SK-N-SH (cell line): ENCODE measurements around the gene PALM. TPM values are rescaled to one million over a fixed set of nuclear protein-coding genes. Genes with fewer than 3 reads are reported as not detected.

ENCODE experiments used
- CTCF ChIA-PET: fragments of 300-600, 350-600 bp; formaldehyde crosslinking; extraction: SDS; loops from one replicate; lab custom pipeline; 2021; lab: Yijun Ruan, JAX
- POLR2A ChIA-PET: fragments of 350-600 bp; sonication (Branson Sonifier 250); formaldehyde crosslinking; extraction: SDS; loops from one replicate; lab custom pipeline; 2020; ENCODE audit warnings: antibody characterized with exemption, inconsistent platforms; lab: Yijun Ruan, JAX
- DNase-seq: peaks from one replicate; pipeline ENCODE4 v3.0.0; 2012
- H2AFZ ChIP-seq: fragments of 200-600 bp; sonication (generic); 2 replicates; pipeline ENCODE4 v1.8.1; 2016; ENCODE audit warnings: antibody characterized with exemption, mild to moderate bottlenecking, low read depth
- H3F3A ChIP-seq: fragments of 200-600 bp; sonication (generic); replicated peaks from 2 replicates; pipeline ENCODE3; 2016; ENCODE audit warnings: antibody characterized with exemption, mild to moderate bottlenecking; ENCODE audit not compliant: insufficient read depth
- H3K27ac ChIP-seq, 2 experiments: fragments of 200-500 bp in 1 of 2; fragments of 200-600 bp in 1 of 2; sonication (Bioruptor generic) in 1 of 2; sonication (generic), shearing (Covaris generic) in 1 of 2; 2 replicates each; pipeline versions ENCODE4 v1.5.1 to v1.6.1; 2014 to 2016; ENCODE audit warnings: low read depth in 2 of 2, inconsistent platforms in 1 of 2, low read length in 1 of 2, mild to moderate bottlenecking in 1 of 2, mixed read lengths in 1 of 2
- H3K27me3 ChIP-seq: fragments of 200-600 bp; sonication (generic), shearing (Covaris generic); 2 replicates; pipeline ENCODE4 v1.6.1; 2016; ENCODE audit warnings: mixed run types; ENCODE audit not compliant: insufficient read depth
- H3K36me3 ChIP-seq, 2 experiments: fragments of 200-500 bp in 1 of 2; fragments of 200-600 bp in 1 of 2; sonication (Bioruptor generic) in 1 of 2; sonication (generic) in 1 of 2; replicated peaks in 1 of 2; 2 replicates each; pipeline versions ENCODE3 to v1.5.1; 2014 to 2016; ENCODE audit warnings: low read length in 1 of 2, mild to moderate bottlenecking in 1 of 2; ENCODE audit not compliant: insufficient read depth in 2 of 2, control insufficient read depth in 1 of 2
- H3K4me1 ChIP-seq, 2 experiments: fragments of 200-500 bp in 1 of 2; fragments of 200-600 bp in 1 of 2; sonication (Bioruptor generic) in 1 of 2; sonication (generic), shearing (Covaris generic) in 1 of 2; 2 replicates each; pipeline versions ENCODE4 v1.5.1 to v1.6.1; 2014 to 2016; ENCODE audit warnings: low read depth in 1 of 2, low read length in 1 of 2, mixed run types in 1 of 2; ENCODE audit not compliant: insufficient read depth in 2 of 2, control insufficient read depth in 1 of 2
- H3K4me2 ChIP-seq: fragments of 200-600 bp; sonication (generic), shearing (Covaris generic); 2 replicates; pipeline ENCODE4 v1.6.1; 2017; ENCODE audit warnings: mixed run types
- H3K4me3 ChIP-seq, 2 experiments: fragments of 200-500 bp in 1 of 2; fragments of 200-600 bp in 1 of 2; sonication (Bioruptor generic) in 1 of 2; sonication (generic), shearing (Covaris generic) in 1 of 2; 2 replicates each; pipeline versions ENCODE4 v1.5.1 to v1.8.1; 2014 to 2016; ENCODE audit warnings: low read depth in 2 of 2, inconsistent platforms in 1 of 2, low read length in 1 of 2, mild to moderate bottlenecking in 1 of 2, mixed read lengths in 1 of 2, moderate library complexity in 1 of 2
- H3K79me2 ChIP-seq: fragments of 200-600 bp; sonication (generic); 2 replicates; pipeline ENCODE4 v1.8.1; 2017; ENCODE audit warnings: mild to moderate bottlenecking; ENCODE audit not compliant: insufficient read depth
- H3K9ac ChIP-seq: fragments of 200-600 bp; sonication (generic); 2 replicates; pipeline ENCODE4 v1.6.1; 2017; ENCODE audit warnings: mixed run types
- H3K9me2 ChIP-seq: fragments of 200-600 bp; sonication (generic); 2 replicates; pipeline ENCODE4 v1.6.1; 2017; ENCODE audit warnings: mixed run types
- H3K9me3 ChIP-seq: fragments of 200-600 bp; sonication (generic); 2 replicates; pipeline ENCODE4 v1.6.1; 2017; ENCODE audit warnings: mixed run types, mild to moderate bottlenecking, moderate library complexity
- H4K20me1 ChIP-seq: fragments of 200-600 bp; sonication (generic); 2 replicates; pipeline ENCODE4 v1.6.1; 2017; ENCODE audit warnings: mild to moderate bottlenecking, mixed run types; ENCODE audit not compliant: insufficient read depth
- CHD2 ChIP-seq: fragments of 150-350 bp; IDR thresholded peaks from 2 replicates; pipeline ENCODE4 v1.6.1; 2018; ENCODE audit warnings: low read length; ENCODE audit not compliant: partially characterized antibody
- ELF1 ChIP-seq: IDR thresholded peaks from 2 replicates; pipeline ENCODE4 v1.4.0; 2012
- EP300 ChIP-seq, 2 experiments: IDR thresholded peaks; 2 replicates each; pipeline versions ENCODE4 v1.4.0 to v1.6.1; 2012; ENCODE audit warnings: borderline replicate concordance in 1 of 2, low read depth in 1 of 2, low read length in 1 of 2
- FOSL2 ChIP-seq: IDR thresholded peaks from 2 replicates; pipeline ENCODE4 v1.4.0; 2012; ENCODE audit warnings: low read depth, mild to moderate bottlenecking, moderate library complexity, borderline replicate concordance
- FOXM1 ChIP-seq: IDR thresholded peaks from 2 replicates; pipeline ENCODE4 v1.4.0; 2012; ENCODE audit warnings: low read depth, mild to moderate bottlenecking
- GABPA ChIP-seq: IDR thresholded peaks from 2 replicates; pipeline ENCODE4 v1.4.0; 2012; ENCODE audit warnings: low read depth, mild to moderate bottlenecking
- JUND ChIP-seq: IDR thresholded peaks from 2 replicates; pipeline ENCODE4 v1.4.0; 2012
- MEF2A ChIP-seq: IDR thresholded peaks from 2 replicates; pipeline ENCODE4 v1.4.0; 2012; ENCODE audit warnings: low read depth, borderline replicate concordance
- NRF1 ChIP-seq: IDR thresholded peaks from 2 replicates; pipeline ENCODE4 v1.6.1; 2012; ENCODE audit warnings: low read depth, mild to moderate bottlenecking, low read length
- PBX3 ChIP-seq: IDR thresholded peaks from 2 replicates; pipeline ENCODE4; 2012
- POLR2AphosphoS5 ChIP-seq: IDR thresholded peaks from 2 replicates; pipeline ENCODE4 v1.6.1; 2012; ENCODE audit warnings: low read depth, low read length
- RAD21 ChIP-seq: IDR thresholded peaks from 2 replicates; pipeline ENCODE4 v1.6.1; 2012; ENCODE audit warnings: mild to moderate bottlenecking, low read length
- RCOR1 ChIP-seq: fragments of 150-350 bp; IDR thresholded peaks from 2 replicates; pipeline ENCODE4 v1.6.1; 2017; ENCODE audit warnings: antibody characterized with exemption, low read length
- REST ChIP-seq: IDR thresholded peaks from 2 replicates; pipeline ENCODE4 v1.6.1; 2012; ENCODE audit warnings: mild to moderate bottlenecking, low read depth, low read length, moderate library complexity
- RXRA ChIP-seq: IDR thresholded peaks from 2 replicates; pipeline ENCODE4 v1.4.0; 2012; ENCODE audit warnings: low read depth, mild to moderate bottlenecking, borderline replicate concordance
- SIN3A ChIP-seq: IDR thresholded peaks from 2 replicates; pipeline ENCODE4 v1.6.1; 2012; ENCODE audit warnings: low read depth, mild to moderate bottlenecking, low read length, moderate library complexity, borderline replicate concordance
- SMC3 ChIP-seq: IDR thresholded peaks from 2 replicates; pipeline ENCODE4 v1.6.1; 2012; ENCODE audit warnings: low read depth, low read length, improper control_type of control experiment
- TAF1 ChIP-seq: IDR thresholded peaks from 2 replicates; pipeline ENCODE4 v1.6.1; 2012; ENCODE audit warnings: low read depth, mild to moderate bottlenecking, low read length, moderate library complexity, borderline replicate concordance
- YY1 ChIP-seq: IDR thresholded peaks from 2 replicates; pipeline ENCODE4 v1.4.0; 2012; ENCODE audit warnings: low read depth, mild to moderate bottlenecking
- WGBS: methylation state at CpG from one replicate; pipeline ENCODE4 v1.1.6; 2017; ENCODE audit warnings: low lambda C conversion rate; 5-methylcytosine and 5-hydroxymethylcytosine counted together
- polyA plus RNA-seq, 3 experiments: library from polyadenylated mRNA; depleted of rRNA; stranded (reverse); fragments of >200 nt; gene quantifications; 2 replicates each; pipeline ENCODE4 v1.2.3, GENCODE V29; 2012
- TF ChIP-seq, protein P1 (sequence below): fragments of 150-350 bp; IDR thresholded peaks from 2 replicates; pipeline ENCODE4 v1.6.1; 2016; ENCODE audit warnings: mild to moderate bottlenecking, low read depth, low read length

The PALM gene
- polyA plus RNA-seq, 1 of the 3 experiments (the other 2 are of a cell fraction), result 15.6 TPM

DNA sequence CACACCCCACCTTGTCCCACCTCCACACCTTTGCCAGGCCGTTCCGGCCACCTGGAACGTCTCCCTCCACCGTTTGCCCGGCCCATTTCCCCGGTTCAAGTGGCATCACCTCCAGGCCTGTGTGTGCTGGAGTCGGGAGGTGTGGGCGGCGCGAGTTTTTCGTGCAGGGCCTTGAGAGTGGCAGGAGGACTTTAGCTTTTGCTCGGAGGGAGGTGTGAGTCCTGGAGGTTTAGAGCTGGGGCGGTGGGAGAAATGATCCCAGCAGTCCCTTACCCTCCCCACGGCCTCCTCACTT lies 4.3 kb upstream of the PALM start:
- Histone ChIP-seq H2AFZ (no peak overlapping the region), H3K9me2 (no peaks in the 10 kb centered on the region), H3K36me3 (no peaks in the 10 kb centered on the region), H3K4me3 (no peak overlapping the region; a peak in 1 of 4 replicates), H3K4me2 (no peak overlapping the region), H3F3A (peaks cover 7% of the 10 kb centered on the region), H3K9me3 (no peaks in the 10 kb centered on the region), H3K27me3 (no peaks in the 10 kb centered on the region), H3K27ac (no peak overlapping the region), H3K79me2 (no peaks in the 10 kb centered on the region), H3K9ac (no peak overlapping the region), H4K20me1 (no peaks in the 10 kb centered on the region), H3K4me1 (peaks cover 0 to 9% of the 10 kb centered on the region in 2 experiments; a peak in 1 of 4 replicates)
- CTCF ChIA-PET, result interaction anchor here (1.8 to 4.3 kb wide), 2 partner anchors 26 to 30 kb away, joined by 8 to 27 read pairs; no protein-coding TSS in a partner anchor
- 70% methylated on average over 14 of the region's 14 CpGs for WGBS
- DNase-seq, result no peak
- TF ChIP-seq EP300 (IDR thresholded peaks at IDR 0.05; ENCODE audit: borderline replicate concordance in 1 of 2, low read depth in 1 of 2, low read length in 1 of 2) (no peak), YY1 (no peak), RAD21 (no peak), GABPA (no peak), POLR2AphosphoS5 (no peak), JUND (no peak), NRF1 (no peak), SIN3A (no peak)
- POLR2A ChIA-PET, result interaction anchor here (0.7 to 2.1 kb wide), 3 partner anchors 23 to 41 kb away, joined by 3 to 6 read pairs (median 4); no protein-coding TSS in a partner anchor

- Histone ChIP-seq H3K4me1 (peaks cover 0 to 24% of the 10 kb centered on the region in 2 experiments; a peak in 1 of 4 replicates), H3K9ac (peak overlapping the region; percentile 44), H3K79me2 (no peaks in the 10 kb centered on the region), H3K27ac (peak overlapping the region in 1 of 2 experiments; percentile 56; a peak in 1 of 4 replicates), H4K20me1 (no peaks in the 10 kb centered on the region), H3K9me2 (no peaks in the 10 kb centered on the region), H3K27me3 (no peaks in the 10 kb centered on the region), H3F3A (peaks cover 18% of the 10 kb centered on the region), H3K36me3 (no peaks in the 10 kb centered on the region), H2AFZ (0 out of 2 replicates have a peak overlapping the region, but pooled peaks have one; percentile 37), H3K4me2 (peak overlapping the region; percentile 85), H3K9me3 (no peaks in the 10 kb centered on the region), H3K4me3 (peak overlapping the region; percentile 68 to 73)
- TF ChIP-seq RCOR1 (no peak), RXRA (no peak), NRF1 (no peak), REST (no peak), CHD2 (no peak), JUND (no peak), ELF1 (no peak), PBX3 (no peak), FOSL2 (no peak), TAF1 (no peak), EP300 (IDR thresholded peaks at IDR 0.05; ENCODE audit: borderline replicate concordance in 1 of 2, low read depth in 1 of 2, low read length in 1 of 2) (no peak), SMC3 (no peak), GABPA (no peak), MEF2A (no peak), FOXM1 (no peak)
- TF ChIP-seq, protein P1, sequence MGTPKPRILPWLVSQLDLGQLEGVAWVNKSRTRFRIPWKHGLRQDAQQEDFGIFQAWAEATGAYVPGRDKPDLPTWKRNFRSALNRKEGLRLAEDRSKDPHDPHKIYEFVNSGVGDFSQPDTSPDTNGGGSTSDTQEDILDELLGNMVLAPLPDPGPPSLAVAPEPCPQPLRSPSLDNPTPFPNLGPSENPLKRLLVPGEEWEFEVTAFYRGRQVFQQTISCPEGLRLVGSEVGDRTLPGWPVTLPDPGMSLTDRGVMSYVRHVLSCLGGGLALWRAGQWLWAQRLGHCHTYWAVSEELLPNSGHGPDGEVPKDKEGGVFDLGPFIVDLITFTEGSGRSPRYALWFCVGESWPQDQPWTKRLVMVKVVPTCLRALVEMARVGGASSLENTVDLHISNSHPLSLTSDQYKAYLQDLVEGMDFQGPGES, result no peak
- no CpG with 5 or more reads among the region's 78 CpGs for WGBS
- POLR2A ChIA-PET, result no interaction called here
- CTCF ChIA-PET, result interaction anchor here (0.9 to 4.0 kb wide), 9 partner anchors 14 to 43 kb away, joined by 3 to 21 read pairs (median 6); no protein-coding TSS in a partner anchor
- peak; percentile 71 for DNase-seq
Observed at GRCh38 chr19:709196-709964, 645 bp downstream of the PALM start.
